Left colon (tissue), 2 donors: ENCODE data around the gene TLCD1. TPM values are rescaled to one million over a fixed set of nuclear protein-coding genes. Genes with fewer than 3 reads are reported as not detected.

ENCODE experiments used
- ATAC-seq: fragments of 200-7000 bp; cut with Tn5 transposase; one replicate; pipeline ENCODE4 v1.9.1; 2020; ENCODE audit warnings: mild to moderate bottlenecking, moderate library complexity
- DNase-seq, 2 donors: peaks; one replicate each; pipeline ENCODE4 v3.0.0-alpha.2; 2020
- intact Hi-C, 2 donors: fragments of 100-400 bp; cut with DNase I in 1 of 2; cut with micrococcal nuclease in 1 of 2; formaldehyde crosslinking; loops; one replicate each; pipeline versions ENCODE4 v1.11.2 to v1.14.0; 2022; cut with DNase I, micrococcal nuclease
- total RNA-seq, 2 donors: library from RNA; stranded (reverse); fragmentation: NEBNext Ultra II Directional; extraction: Animal tissue kit (Norgen Biotek cat#: 25700); gene quantifications; one replicate each; pipeline ENCODE4 v1.2.1, GENCODE V29; 2021
- donor health status: DM: no; HTN: no; CAD: no.
- donor health status: DM: yes; HTN: yes; CAD: no.

Gene TLCD1
- total RNA-seq, 2 donors from 2014 or later, result 7.1 to 12.8 TPM

- intact Hi-C loops, result no loop called here
- ATAC-seq (no peak), DNase-seq (no peak)
Observed at GRCh38 chr17:28720247-28720996, 5.6 kb downstream of the TLCD1 start.

- ATAC-seq (no peak), DNase-seq (no peak)
- intact Hi-C loops, result no loop called here
Observed at GRCh38 chr17:28719021-28719433, 7.0 kb downstream of the TLCD1 start.

- DNase-seq, result no peak
- ATAC-seq, result no peak
- intact Hi-C loops, result no loop called here
Observed at GRCh38 chr17:28718333-28719020, 7.6 kb downstream of the TLCD1 start.

- intact Hi-C loops, result no loop called here
- no peak for ATAC-seq
Observed at GRCh38 chr17:28717578-28718332, 8.3 kb downstream of the TLCD1 start, which contains the start of gene RAB34. Gene RAB34, minus strand, starts transcription at chr17:28717868. Its CDS starts 602 bp downstream, at chr17:28717266.

GRCh38 chr17:28716740-28717577 lies 9.1 kb downstream of the TLCD1 start:
- ATAC-seq (no peak), DNase-seq (peak in 1 of 2 donors; percentile 39)
- intact Hi-C loops, result no loop called here

More at GRCh38 chr17:28717578-28718332, 8.3 kb downstream of the TLCD1 start, which contains the start of gene RAB34:
- peak; percentile 54 to 61 for DNase-seq

GRCh38 chr17:28715217-28715616 lies 10.8 kb downstream of the TLCD1 start:
- intact Hi-C loops, result no loop called here
- ATAC-seq, result no peak

GRCh38 chr17:28714281-28714680 lies 11.8 kb downstream of the TLCD1 start:
- DNase-seq (peak in 1 of 2 donors; percentile 19), ATAC-seq (no peak)
- intact Hi-C loops, result no loop called here

More at GRCh38 chr17:28715217-28715616, 10.8 kb downstream of the TLCD1 start:
- no peak for DNase-seq

- ATAC-seq (no peak), DNase-seq (no peak)
- intact Hi-C loops, result no loop called here
Observed at GRCh38 chr17:28712705-28713415, 13.2 kb downstream of the TLCD1 start.

- no peak for ATAC-seq
- peak in 1 of 2 donors; percentile 63 for DNase-seq
- intact Hi-C loops, result no loop called here
Observed at GRCh38 chr17:28712032-28712704, 13.9 kb downstream of the TLCD1 start.

- intact Hi-C loops, result no loop called here
- ATAC-seq (no peak), DNase-seq (no peak)
Observed at GRCh38 chr17:28711723-28712031, 14.4 kb downstream of the TLCD1 start, which contains the start of gene PROCA1. Gene PROCA1, minus strand, starts transcription at chr17:28711888. Its CDS starts 228 bp downstream, at chr17:28711660.

- intact Hi-C loops, result no loop called here
- ATAC-seq (peak; percentile 85), DNase-seq (peak; percentile 88 to 91)
Observed at GRCh38 chr17:28710861-28711722, 14.9 kb downstream of the TLCD1 start.

GRCh38 chr17:28707339-28707720 lies 18.7 kb downstream of the TLCD1 start:
- ATAC-seq (no peak), DNase-seq (no peak)
- intact Hi-C loops, result no loop called here

- intact Hi-C loops, result no loop called here
- no peak for ATAC-seq
- no peak for DNase-seq
Observed at GRCh38 chr17:28706471-28707338, 19.3 kb downstream of the TLCD1 start.

- no peak for ATAC-seq
- DNase-seq, result no peak
- intact Hi-C loops, result no loop called here
Observed at GRCh38 chr17:28705728-28706334, 20.2 kb downstream of the TLCD1 start.

GRCh38 chr17:28705074-28705659 lies 20.9 kb downstream of the TLCD1 start:
- ATAC-seq (no peak), DNase-seq (no peak)
- intact Hi-C loops, result no loop called here
